ENCODE measurements around the gene KIF6. TPM values are rescaled to one million over a fixed set of nuclear protein-coding genes. Genes with fewer than 3 reads are reported as not detected.

The KIF6 gene
- total RNA-seq, 1 donor from 2014 or later, result 1.2 TPM

GRCh38 chr6:39561536-39562266 lies 163.5 kb downstream of the KIF6 start:
- FAIRE-seq (no peak), DNase-seq (ENCODE audit: low spot score in 2 of 2) (no peak)

- no peak for DNase-seq (ENCODE audit: low spot score in 2 of 2)
- FAIRE-seq, result no peak
These were observed 164.3 kb downstream of the KIF6 start for GRCh38 chr6:39560915-39561314.

DNA sequence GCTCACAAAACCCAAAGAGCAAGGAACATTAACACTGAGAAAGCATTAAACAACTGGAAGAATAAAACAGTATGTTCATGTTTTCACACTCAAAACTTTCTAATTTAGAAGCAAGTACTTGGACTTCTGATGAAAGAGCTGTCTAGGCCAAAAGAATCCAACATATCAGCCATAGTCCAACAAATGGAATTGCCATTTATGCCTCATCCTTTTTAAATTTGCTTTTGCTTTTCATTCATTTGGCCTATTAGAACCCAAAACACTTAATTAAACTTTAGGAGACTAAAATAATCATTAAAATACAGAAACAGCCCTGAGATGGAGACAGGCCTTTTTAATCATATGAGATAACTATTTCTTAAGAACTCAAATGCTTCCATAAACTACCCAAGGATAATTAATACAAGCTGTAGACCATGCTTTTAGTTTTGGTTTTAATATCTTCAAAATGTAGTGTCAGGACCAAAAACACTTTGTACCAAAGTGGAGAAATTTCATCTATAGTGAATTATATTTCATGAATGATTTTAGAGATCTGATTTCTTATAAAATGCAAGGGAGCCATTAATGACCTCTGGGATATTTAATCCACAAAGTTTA lies 166.5 kb downstream of the KIF6 start:
- FAIRE-seq (no peak), DNase-seq (ENCODE audit: low spot score in 2 of 2) (no peak)

DNA sequence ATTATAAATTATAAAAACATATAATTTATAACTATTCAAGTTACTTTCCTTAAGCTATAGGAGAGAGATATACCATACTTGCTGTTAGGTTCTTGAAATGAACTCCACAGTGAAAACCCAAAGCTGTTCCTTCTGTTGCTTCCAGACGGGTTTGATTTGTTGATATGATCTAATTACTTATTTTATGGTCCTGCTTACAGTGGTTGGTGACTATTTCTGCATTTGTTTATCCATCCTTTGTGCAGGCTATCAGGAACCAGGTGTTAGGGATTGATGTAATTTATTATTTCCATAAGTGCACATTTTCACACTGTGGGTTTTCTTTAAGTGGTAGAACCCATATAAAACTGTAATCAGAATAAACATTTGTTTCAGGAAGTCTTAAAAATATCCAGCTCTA lies 167.1 kb downstream of the KIF6 start:
- FAIRE-seq (no peak), DNase-seq (ENCODE audit: low spot score in 2 of 2) (no peak)

GRCh38 chr6:39555136-39555535 lies 170.1 kb downstream of the KIF6 start:
- DNase-seq (ENCODE audit: low spot score in 2 of 2), result no peak
- FAIRE-seq, result no peak

DNA sequence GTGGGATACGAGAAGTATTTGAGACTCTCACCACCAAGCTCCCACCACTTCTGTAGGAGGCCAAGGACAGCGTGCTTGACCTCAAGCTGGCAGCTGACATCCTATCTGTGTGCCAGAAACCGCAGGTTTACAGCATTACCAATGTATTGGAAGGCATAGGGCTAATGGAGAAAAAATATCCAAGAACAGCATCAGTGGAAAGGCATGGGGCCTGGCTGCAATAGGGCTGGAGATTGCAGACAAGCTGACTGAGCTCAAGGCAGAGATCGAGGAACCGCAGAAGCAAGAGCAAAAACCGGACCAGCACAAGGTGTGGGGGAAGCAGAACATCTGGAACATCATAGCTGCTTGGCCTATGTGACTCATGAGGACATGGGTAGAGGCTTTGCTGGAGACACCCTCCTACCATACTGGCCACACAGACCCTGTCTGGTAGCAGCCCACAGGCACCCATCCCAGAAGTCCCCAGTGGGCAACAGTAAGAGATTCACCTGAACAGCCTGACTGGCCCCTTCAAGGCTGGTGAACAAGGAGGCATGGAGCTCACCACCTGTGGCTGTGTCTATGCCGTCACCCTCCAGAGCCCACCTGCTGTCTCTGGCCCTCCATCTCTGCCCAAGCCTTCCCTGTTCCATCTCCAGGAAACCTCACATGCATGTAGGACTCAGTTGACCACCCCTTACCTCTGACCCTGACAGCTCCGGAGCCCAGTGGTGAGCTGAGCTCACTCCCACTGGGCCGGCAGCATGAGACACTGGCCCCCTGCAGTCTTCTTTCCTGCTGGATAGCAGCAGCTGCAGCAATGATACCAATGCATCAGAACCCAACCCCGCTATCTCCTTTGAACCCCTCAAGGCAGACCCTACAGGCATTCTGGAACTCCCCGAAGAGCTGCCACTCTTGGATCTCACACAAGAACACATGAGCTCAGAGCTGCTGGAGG lies 171.1 kb downstream of the KIF6 start:
- DNase-seq (ENCODE audit: low spot score in 2 of 2) (no peak), FAIRE-seq (no peak)

DNA sequence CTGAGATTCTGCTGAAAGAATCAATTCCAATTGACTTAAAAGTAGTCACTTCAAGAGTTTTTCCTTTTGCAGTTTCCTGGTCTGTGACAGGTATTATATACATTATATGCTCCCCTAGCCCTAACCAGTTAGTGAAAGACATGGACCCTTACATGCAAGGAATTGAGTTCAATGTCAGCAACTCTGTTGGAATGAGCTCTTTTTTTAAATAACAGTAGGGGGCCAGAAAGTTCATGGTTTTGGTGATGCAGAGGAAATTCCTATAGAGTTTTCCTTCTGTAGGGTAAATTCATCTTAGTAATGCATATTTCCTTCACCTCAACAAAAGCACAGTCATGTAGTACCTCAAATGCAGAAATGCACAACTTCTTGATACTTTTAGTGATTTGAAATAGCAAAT lies 172.2 kb downstream of the KIF6 start:
- no peak for DNase-seq (ENCODE audit: low spot score in 2 of 2)
- no peak for FAIRE-seq

DNA sequence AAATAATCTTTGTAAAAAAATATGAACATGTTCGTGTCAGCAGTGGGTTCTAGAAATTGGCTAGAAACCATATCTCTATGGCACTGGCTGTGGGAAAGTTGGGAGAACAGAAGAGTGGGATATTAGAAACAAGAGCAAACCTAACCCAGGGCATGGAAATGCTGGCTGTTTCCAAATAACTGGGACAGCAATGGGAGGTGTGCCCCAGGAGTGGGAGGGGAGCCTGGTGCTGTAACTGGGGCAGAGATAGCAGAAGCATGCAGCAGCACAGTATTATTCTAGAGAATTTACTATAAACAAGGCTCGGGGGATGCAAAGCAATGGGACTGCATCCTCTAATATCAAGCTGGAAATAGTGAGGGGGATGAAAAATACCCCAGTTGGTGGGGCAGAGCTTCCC lies 175.0 kb downstream of the KIF6 start:
- FAIRE-seq (no peak), DNase-seq (ENCODE audit: low spot score in 2 of 2) (no peak)

DNA sequence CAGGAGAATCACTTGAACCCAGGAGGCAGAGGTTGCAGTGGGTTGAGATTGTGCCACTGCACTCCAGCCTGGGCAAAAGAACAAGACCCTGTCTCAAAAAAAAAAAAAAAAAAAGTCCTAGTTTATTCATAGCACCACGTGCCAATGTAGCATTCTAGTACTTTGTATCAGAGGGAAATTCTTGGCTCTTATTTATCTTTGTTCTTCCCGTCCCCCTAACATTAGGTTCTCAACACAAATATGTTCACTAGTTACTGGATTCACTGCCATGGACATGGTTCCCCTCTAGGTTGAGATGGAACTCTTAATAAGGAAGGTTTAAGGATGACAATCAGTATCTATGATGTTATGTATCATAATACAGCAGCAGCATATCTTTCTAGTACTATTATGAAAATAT lies 178.5 kb downstream of the KIF6 start:
- FAIRE-seq (no peak), DNase-seq (ENCODE audit: low spot score in 2 of 2) (no peak)

GRCh38 chr6:39543950-39544349 lies 181.3 kb downstream of the KIF6 start:
- no peak for FAIRE-seq

GRCh38 chr6:39543095-39543494 lies 182.1 kb downstream of the KIF6 start:
- no peak for DNase-seq (ENCODE audit: low spot score in 2 of 2)
- FAIRE-seq, result no peak

More at GRCh38 chr6:39543950-39544349, 181.3 kb downstream of the KIF6 start:
- DNase-seq (ENCODE audit: low spot score in 2 of 2), result no peak

GRCh38 chr6:39540454-39540853 lies 184.8 kb downstream of the KIF6 start:
- FAIRE-seq (no peak), DNase-seq (ENCODE audit: low spot score in 2 of 2) (no peak)

- no peak for FAIRE-seq
- no peak for DNase-seq (ENCODE audit: low spot score in 2 of 2)
These were observed 194.9 kb downstream of the KIF6 start for GRCh38 chr6:39530201-39530759.

GRCh38 chr6:39527792-39528564 lies 197.2 kb downstream of the KIF6 start:
- no peak for FAIRE-seq
- DNase-seq (ENCODE audit: low spot score in 2 of 2), result no peak

GRCh38 chr6:39524007-39524406 lies 201.2 kb downstream of the KIF6 start:
- DNase-seq (ENCODE audit: low spot score in 2 of 2) (no peak), FAIRE-seq (no peak)

GRCh38 chr6:39521958-39522357 lies 203.2 kb downstream of the KIF6 start:
- FAIRE-seq (no peak), DNase-seq (ENCODE audit: low spot score in 2 of 2) (no peak)

GRCh38 chr6:39520916-39521315 lies 204.3 kb downstream of the KIF6 start:
- DNase-seq (ENCODE audit: low spot score in 2 of 2), result no peak

GRCh38 chr6:39520411-39520810 lies 204.8 kb downstream of the KIF6 start:
- FAIRE-seq, result no peak
- DNase-seq (ENCODE audit: low spot score in 2 of 2), result no peak

More at GRCh38 chr6:39520916-39521315, 204.3 kb downstream of the KIF6 start:
- FAIRE-seq, result no peak

DNA sequence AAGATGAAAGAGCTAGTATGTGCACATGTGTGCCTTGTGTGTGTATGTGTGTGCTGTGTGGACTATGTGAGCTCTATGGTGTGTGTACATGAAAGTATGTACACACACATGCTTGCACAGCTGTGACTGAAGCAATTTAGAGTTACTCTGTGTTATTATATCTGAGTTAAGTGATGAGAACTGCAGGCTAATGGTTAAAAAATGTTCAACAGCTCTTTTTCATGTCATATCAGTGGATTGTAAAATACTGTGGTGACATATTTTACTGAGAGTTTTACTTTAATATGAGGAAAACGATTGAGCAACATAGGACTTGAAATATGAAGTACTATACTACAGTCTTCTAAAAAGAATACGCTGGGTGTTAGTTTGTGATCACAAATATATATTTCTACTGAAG lies 207.0 kb downstream of the KIF6 start:
- DNase-seq (ENCODE audit: low spot score in 2 of 2) (no peak), FAIRE-seq (no peak)

- no peak for FAIRE-seq
- DNase-seq (ENCODE audit: low spot score in 2 of 2), result no peak
These were observed 207.5 kb downstream of the KIF6 start for GRCh38 chr6:39517756-39518155.
